ENCODE results near the gene TUBB3.
"Not testable (repeated sequence)": the region's sequence is repeated elsewhere in the genome, so short reads cannot be mapped to it uniquely, and the experiment has no call there.

TUBB3 gene

GRCh38 chr16:89924925-89925307 lies 1.8 kb downstream of the TUBB3 start:
- TF ChIP-seq, protein P1, sequence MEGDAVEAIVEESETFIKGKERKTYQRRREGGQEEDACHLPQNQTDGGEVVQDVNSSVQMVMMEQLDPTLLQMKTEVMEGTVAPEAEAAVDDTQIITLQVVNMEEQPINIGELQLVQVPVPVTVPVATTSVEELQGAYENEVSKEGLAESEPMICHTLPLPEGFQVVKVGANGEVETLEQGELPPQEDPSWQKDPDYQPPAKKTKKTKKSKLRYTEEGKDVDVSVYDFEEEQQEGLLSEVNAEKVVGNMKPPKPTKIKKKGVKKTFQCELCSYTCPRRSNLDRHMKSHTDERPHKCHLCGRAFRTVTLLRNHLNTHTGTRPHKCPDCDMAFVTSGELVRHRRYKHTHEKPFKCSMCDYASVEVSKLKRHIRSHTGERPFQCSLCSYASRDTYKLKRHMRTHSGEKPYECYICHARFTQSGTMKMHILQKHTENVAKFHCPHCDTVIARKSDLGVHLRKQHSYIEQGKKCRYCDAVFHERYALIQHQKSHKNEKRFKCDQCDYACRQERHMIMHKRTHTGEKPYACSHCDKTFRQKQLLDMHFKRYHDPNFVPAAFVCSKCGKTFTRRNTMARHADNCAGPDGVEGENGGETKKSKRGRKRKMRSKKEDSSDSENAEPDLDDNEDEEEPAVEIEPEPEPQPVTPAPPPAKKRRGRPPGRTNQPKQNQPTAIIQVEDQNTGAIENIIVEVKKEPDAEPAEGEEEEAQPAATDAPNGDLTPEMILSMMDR (IDR thresholded peaks at IDR 0.05): no peak
- Histone ChIP-seq H3K4me3 (no peak overlapping the region), H3K27ac (no peak overlapping the region)
- DNase-seq (ENCODE audit: low spot score): no peak

GRCh38 chr16:89925596-89926079 lies 2.5 kb downstream of the TUBB3 start:
- no peak for DNase-seq (ENCODE audit: low spot score)
- TF ChIP-seq, protein P1 (IDR thresholded peaks at IDR 0.05): no peak
- no peak overlapping the region for H3K27ac ChIP-seq
- peak overlapping the region; percentile 73 for H3K4me3 ChIP-seq

GRCh38 chr16:89931305-89931896 lies 8.3 kb downstream of the TUBB3 start:
- TF ChIP-seq, protein P1 (IDR thresholded peaks at IDR 0.05): no peak

GRCh38 chr16:89931964-89932363 lies 8.8 kb downstream of the TUBB3 start:
- TF ChIP-seq, protein P1 (IDR thresholded peaks at IDR 0.05): no peak
- DNase-seq (ENCODE audit: low spot score): no peak
- Histone ChIP-seq H3K4me3 (no peak overlapping the region), H3K27ac (no peak overlapping the region)

More at GRCh38 chr16:89931305-89931896, 8.3 kb downstream of the TUBB3 start:
- Histone ChIP-seq H3K4me3 (no peak overlapping the region), H3K27ac (no peak overlapping the region)
- DNase-seq (ENCODE audit: low spot score): no peak

GRCh38 chr16:89934019-89934418 lies 10.9 kb downstream of the TUBB3 start:
- not testable (repeated sequence) for H3K27ac ChIP-seq; DNase-seq (ENCODE audit: low spot score)

GRCh38 chr16:89934611-89935553 lies 11.7 kb downstream of the TUBB3 start:
- H3K27ac ChIP-seq: no peak overlapping the region
- TF ChIP-seq, protein P1 (IDR thresholded peaks at IDR 0.05): no peak
- no peak for DNase-seq (ENCODE audit: low spot score)
- H3K4me3 ChIP-seq: no peak overlapping the region

More at GRCh38 chr16:89934019-89934418, 10.9 kb downstream of the TUBB3 start:
- not testable (repeated sequence) for H3K4me3 ChIP-seq

DNA sequence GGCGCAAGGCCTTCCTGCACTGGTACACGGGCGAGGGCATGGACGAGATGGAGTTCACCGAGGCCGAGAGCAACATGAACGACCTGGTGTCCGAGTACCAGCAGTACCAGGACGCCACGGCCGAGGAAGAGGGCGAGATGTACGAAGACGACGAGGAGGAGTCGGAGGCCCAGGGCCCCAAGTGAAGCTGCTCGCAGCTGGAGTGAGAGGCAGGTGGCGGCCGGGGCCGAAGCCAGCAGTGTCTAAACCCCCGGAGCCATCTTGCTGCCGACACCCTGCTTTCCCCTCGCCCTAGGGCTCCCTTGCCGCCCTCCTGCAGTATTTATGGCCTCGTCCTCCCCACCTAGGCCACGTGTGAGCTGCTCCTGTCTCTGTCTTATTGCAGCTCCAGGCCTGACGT lies 12.5 kb downstream of the TUBB3 start:
- not testable (repeated sequence) for H3K4me3 ChIP-seq; DNase-seq (ENCODE audit: low spot score); H3K27ac ChIP-seq

DNA sequence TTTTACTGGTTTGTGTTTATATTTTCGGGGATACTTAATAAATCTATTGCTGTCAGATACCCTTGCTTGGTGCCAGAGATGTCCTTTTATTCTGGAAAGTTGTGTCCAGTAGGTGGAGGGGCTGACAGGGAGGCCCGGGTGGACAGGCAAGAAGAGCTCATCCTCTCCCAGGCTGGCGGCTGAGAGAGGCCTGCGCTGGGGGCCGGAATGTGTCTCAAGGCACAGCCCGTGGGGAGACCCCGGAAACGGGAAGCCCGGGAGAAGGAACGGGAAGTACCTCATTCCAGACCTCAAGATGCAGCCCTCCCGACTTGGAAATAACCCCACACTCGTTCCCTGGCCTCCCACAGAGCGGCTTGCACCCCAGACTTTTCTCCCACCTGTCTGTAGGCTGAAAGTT lies 12.9 kb downstream of the TUBB3 start:
- TF ChIP-seq, protein P1 (IDR thresholded peaks at IDR 0.05): no peak
- DNase-seq (ENCODE audit: low spot score): no peak
- Histone ChIP-seq H3K4me3 (no peak overlapping the region), H3K27ac (no peak overlapping the region)

All from coronary artery (tissue), 2 donors.